ENCODE measurements around the gene TNFRSF4. TPM values are rescaled to one million over a fixed set of nuclear protein-coding genes. Genes with fewer than 3 reads are reported as not detected.

TNFRSF4 gene
- total and polyA plus RNA-seq, 9 of the 15 experiments (the other 6 are each of a cell fraction or from before 2014, with no cell fraction given), result 0.07 to 0.44 (median 0.19) TPM; not detected in 5

GRCh38 chr1:1231400-1232207 lies 17.7 kb upstream of the TNFRSF4 start, which contains the start of gene SDF4 (continued):
- peak; percentile 64 for TF ChIP-seq CHD2 (IDR thresholded peaks at IDR 0.05; ENCODE audit: low read depth, low read length)
- no peak for TF ChIP-seq CBX2 (IDR thresholded peaks at IDR 0.05; ENCODE audit: insufficient read depth, low read length, poor library complexity, severe bottlenecking)
- TF ChIP-seq MNT (conservative IDR thresholded peaks at IDR 0.05), result peak in 1 of 2 experiments; percentile 86
- TF ChIP-seq NFRKB (IDR thresholded peaks at IDR 0.05; ENCODE audit: low read depth), result peak; percentile 79; the same call in 1 of the 2 replicates
- TF ChIP-seq NUFIP1 (IDR thresholded peaks at IDR 0.05; ENCODE audit: partially characterized antibody), result no peak
- TF ChIP-seq JUNB (CRISPR knock-in tag; conservative IDR thresholded peaks at IDR 0.05), result no peak
- no peak for TF ChIP-seq ATF3 (IDR thresholded peaks at IDR 0.05)
- 0 out of 2 replicates have a peak, but pooled peaks have one; percentile 29 for TF ChIP-seq ATF3 (CRISPR knock-in tag; conservative IDR thresholded peaks at IDR 0.05)
- peak; percentile 90 for TF ChIP-seq SIN3B (IDR thresholded peaks at IDR 0.05; ENCODE audit: low read depth)
- no peak for TF ChIP-seq DIDO1 (tag; IDR thresholded peaks at IDR 0.05; ENCODE audit: low read depth)
- peak; percentile 87 for TF ChIP-seq ERF (CRISPR knock-in tag; IDR thresholded peaks at IDR 0.05)
- no peak for TF ChIP-seq PATZ1 (CRISPR knock-in tag; IDR thresholded peaks at IDR 0.05; ENCODE audit: borderline replicate concordance)
- peak; percentile 56 for TF ChIP-seq FOXP1 (CRISPR knock-in tag; IDR thresholded peaks at IDR 0.05)
- no peak for TF ChIP-seq CBX8 (IDR thresholded peaks at IDR 0.05; ENCODE audit: borderline replicate concordance, extremely low read depth, low read depth, low read length, poor library complexity, severe bottlenecking)
- no peak for TF ChIP-seq NR3C1 (CRISPR knock-in tag; IDR thresholded peaks at IDR 0.05)
- TF ChIP-seq ZNF408 (CRISPR knock-in tag; IDR thresholded peaks at IDR 0.05; ENCODE audit: low read depth), result no peak
- no peak for TF ChIP-seq ZNF311 (CRISPR knock-in tag; IDR thresholded peaks at IDR 0.05)
- TF ChIP-seq CTBP1 (IDR thresholded peaks at IDR 0.05; ENCODE audit: borderline replicate concordance), result peak; percentile 98
- TF ChIP-seq ZNF551 (CRISPR knock-in tag; IDR thresholded peaks at IDR 0.05), result no peak
- TF ChIP-seq SMAD4 (CRISPR knock-in tag; conservative IDR thresholded peaks at IDR 0.05), result no peak; the same call in 1 of the 2 replicates
- no peak for TF ChIP-seq FOXP4 (CRISPR knock-in tag; IDR thresholded peaks at IDR 0.05; ENCODE audit: borderline replicate concordance)

Data from K562 (cell line).